Upper lobe of left lung (tissue), 6 donors: Measurements from ENCODE around the gene MSANTD3. TPM values are rescaled to one million over a fixed set of nuclear protein-coding genes. Genes with fewer than 3 reads are reported as not detected.

Experiments used
- ATAC-seq, 2 donors: fragments of 200-7000 bp; cut with Tn5 transposase; one replicate each; pipeline ENCODE4 v1.9.1; 2022; ENCODE audit warnings: mild to moderate bottlenecking in 2 of 2, moderate library complexity in 2 of 2; ENCODE audit not compliant: low FRiP score in 2 of 2
- DNase-seq, 2 donors: peaks; one replicate each; pipeline ENCODE4 v3.0.0-alpha.2; 2019 to 2020
- H3K27ac ChIP-seq, 4 donors: fragments of 200-600 bp; sonication (generic); one replicate each; pipeline ENCODE4 v1.5.1; 2016 to 2019
- H3K27me3 ChIP-seq, 4 donors: fragments of 200-600 bp; sonication (generic); one replicate each; pipeline ENCODE4 v1.5.1; 2017 to 2019
- H3K36me3 ChIP-seq, 4 donors: fragments of 200-600 bp; sonication (generic); one replicate each; pipeline ENCODE4 v1.5.1; 2016 to 2019
- H3K4me1 ChIP-seq, 4 donors: fragments of 200-600 bp; sonication (generic); one replicate each; pipeline ENCODE4 v1.5.1; 2018 to 2019
- H3K4me3 ChIP-seq, 4 donors: fragments of 200-600 bp; sonication (generic); one replicate each; pipeline ENCODE4 v1.5.1; 2017 to 2019; ENCODE audit warnings: mild to moderate bottlenecking in 2 of 4, moderate library complexity in 1 of 4
- H3K9me3 ChIP-seq, 4 donors: fragments of 200-600 bp; sonication (generic); one replicate each; pipeline ENCODE4 v1.5.1; 2018 to 2019
- CTCF ChIP-seq, 6 experiments: fragments of 450-650 bp in 4 of 6; fragments of 200-600 bp in 2 of 6; sonication (generic) in 2 of 6; IDR thresholded peaks; one replicate each; pipeline ENCODE4 v1.5.1; 2016 to 2019; ENCODE audit warnings: antibody characterized with exemption in 6 of 6
- EP300 ChIP-seq, 4 donors: sonication (generic); formaldehyde crosslinking; IDR thresholded peaks; one replicate each; pipeline ENCODE4 v1.5.1; 2017; ENCODE audit warnings: antibody characterized with exemption in 4 of 4, control low read depth in 2 of 4
- POLR2A ChIP-seq, 4 donors: fragments of 450-650 bp; IDR thresholded peaks; one replicate each; pipeline ENCODE4 v1.5.1; 2016 to 2017; ENCODE audit warnings: antibody characterized with exemption in 4 of 4, mild to moderate bottlenecking in 2 of 4
- POLR2AphosphoS5 ChIP-seq, 2 donors: sonication (generic); formaldehyde crosslinking; IDR thresholded peaks; one replicate each; pipeline ENCODE4 v1.5.1; 2017; ENCODE audit warnings: antibody characterized with exemption in 2 of 2
- WGBS, 2 donors: methylation state at CpG; one replicate each; pipeline ENCODE4 v1.1.5; 2017 to 2018; 5-methylcytosine and 5-hydroxymethylcytosine counted together
- total RNA-seq, 6 donors: library from RNA; depleted of rRNA in 4 of 6; stranded (reverse); fragments of >200 nt in 4 of 6; gene quantifications; one replicate each; pipeline versions ENCODE4 v1.1.0 to v1.2.1, GENCODE V29; 2016 to 2021
- donor health status: DM: no; HTN: no; CAD: no; lungs with moderate emphysema.
- donor health status: DM: no; HTN: yes; CAD: no; lungs with severe emphysema.

The MSANTD3 gene
- total RNA-seq, 6 donors from 2014 or later, result 13.6 to 28.3 (median 23.0) TPM

DNA sequence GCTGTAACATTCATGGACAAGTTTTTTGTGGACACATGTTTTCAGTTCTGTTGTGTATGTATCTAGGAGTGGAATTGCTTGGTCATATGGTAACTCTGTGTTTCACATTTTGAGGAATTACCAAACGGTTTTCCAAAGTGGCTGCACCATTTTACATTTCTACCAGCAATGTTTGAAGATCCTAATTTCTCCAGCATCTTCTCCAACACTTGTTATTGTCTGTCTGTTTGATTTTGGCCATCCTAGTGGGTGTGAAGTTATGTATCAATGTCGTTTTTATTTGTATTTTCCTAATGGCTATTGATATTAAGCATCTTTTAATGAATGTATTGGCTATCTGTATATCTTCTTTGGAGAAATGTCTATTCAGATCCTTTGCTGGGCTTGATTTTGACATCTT, 52.9 kb downstream of the MSANTD3 start:
- H3K9me3 ChIP-seq, result no peaks in the 10 kb centered on the region
- 86 to 90% methylated on average over 2 of the region's 2 CpGs for WGBS, 2 donors
- no peaks in the 10 kb centered on the region for H3K36me3 ChIP-seq
- no peaks in the 10 kb centered on the region for H3K4me1 ChIP-seq
- H3K4me3 ChIP-seq, result no peak overlapping the region
- DNase-seq (no peak), ATAC-seq (no peak)
- no peaks in the 10 kb centered on the region for H3K27me3 ChIP-seq
- no peak overlapping the region for H3K27ac ChIP-seq
- TF ChIP-seq POLR2A (IDR thresholded peaks at IDR 0.05), result no peak
- no peak for TF ChIP-seq EP300 (IDR thresholded peaks at IDR 0.05)

DNA sequence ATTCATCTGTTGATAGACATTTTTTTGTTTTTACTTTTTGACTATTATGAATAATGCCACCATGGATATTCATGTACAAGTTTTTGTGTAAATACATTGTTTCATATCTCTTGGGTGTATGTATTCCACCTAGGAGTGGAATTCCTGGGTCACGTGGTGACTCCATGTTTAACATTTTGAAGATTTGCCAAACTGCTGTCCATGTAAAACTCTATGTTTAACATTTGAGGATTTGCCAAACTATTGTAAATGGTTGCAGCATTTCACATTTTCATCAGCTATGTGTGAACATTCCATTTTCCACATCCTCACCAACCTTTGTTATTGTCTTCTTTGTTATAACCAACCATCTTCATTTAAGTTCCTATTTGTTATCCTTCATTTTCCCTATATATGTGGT, 58.3 kb downstream of the MSANTD3 start:
- no peak overlapping the region for H3K4me3 ChIP-seq
- no peaks in the 10 kb centered on the region for H3K9me3 ChIP-seq
- 63 to 76% methylated on average over 1 of the region's 1 CpG for WGBS, 2 donors
- no peaks in the 10 kb centered on the region for H3K27me3 ChIP-seq
- ATAC-seq (no peak), DNase-seq (no peak)
- H3K4me1 ChIP-seq, result no peaks in the 10 kb centered on the region
- H3K36me3 ChIP-seq, result no peaks in the 10 kb centered on the region
- no peak overlapping the region for H3K27ac ChIP-seq
- TF ChIP-seq POLR2A (IDR thresholded peaks at IDR 0.05) (no peak), POLR2AphosphoS5 (IDR thresholded peaks at IDR 0.05) (no peak), EP300 (IDR thresholded peaks at IDR 0.05) (no peak)

DNA sequence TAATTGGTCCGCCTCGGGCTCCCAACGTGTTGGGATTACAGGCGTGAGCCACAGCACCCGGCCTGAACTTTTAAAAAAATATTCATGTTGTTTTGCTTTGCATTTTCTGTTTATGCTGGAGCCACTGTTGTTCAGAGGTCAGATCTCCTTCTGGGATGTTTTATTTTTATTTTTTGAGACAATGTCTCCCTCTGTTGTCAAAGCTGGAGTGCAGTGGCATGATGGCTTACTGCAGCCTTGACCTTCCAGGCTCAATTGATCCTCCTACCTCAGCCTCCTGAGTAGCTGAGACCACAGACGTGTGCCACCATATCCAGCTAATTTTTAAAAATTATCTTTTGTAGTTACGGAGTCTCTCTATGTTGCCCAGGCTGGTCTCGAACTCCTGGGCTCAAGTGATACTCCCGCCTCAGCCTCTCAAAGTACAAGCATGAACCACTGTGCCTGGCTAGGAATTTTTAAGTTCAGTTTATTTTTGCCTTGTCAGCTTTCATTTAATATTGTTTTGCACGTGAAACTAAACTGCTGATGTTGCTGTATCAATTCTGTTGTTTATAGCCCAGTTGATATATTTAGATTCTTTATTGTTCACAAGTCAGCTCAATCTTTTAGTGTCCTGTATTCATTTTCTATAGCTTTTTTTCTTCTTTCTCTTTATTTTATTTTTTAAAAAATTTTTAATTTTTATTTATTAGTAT, 59.7 kb downstream of the MSANTD3 start:
- TF ChIP-seq POLR2AphosphoS5 (IDR thresholded peaks at IDR 0.05) (no peak), POLR2A (IDR thresholded peaks at IDR 0.05) (no peak), EP300 (IDR thresholded peaks at IDR 0.05) (no peak), CTCF (IDR thresholded peaks at IDR 0.05) (no peak)
- Histone ChIP-seq H3K27me3 (no peaks in the 10 kb centered on the region), H3K4me1 (no peaks in the 10 kb centered on the region), H3K4me3 (no peak overlapping the region), H3K27ac (no peak overlapping the region), H3K9me3 (no peaks in the 10 kb centered on the region), H3K36me3 (no peaks in the 10 kb centered on the region)
- WGBS, 2 donors, result 89 to 93% methylated on average over 10 of the region's 10 CpGs
- DNase-seq (no peak), ATAC-seq (no peak)

GRCh38 chr9:100488177-100488576, 61.2 kb downstream of the MSANTD3 start:
- TF ChIP-seq EP300 (IDR thresholded peaks at IDR 0.05) (no peak), POLR2A (IDR thresholded peaks at IDR 0.05) (no peak), CTCF (IDR thresholded peaks at IDR 0.05) (no peak), POLR2AphosphoS5 (IDR thresholded peaks at IDR 0.05) (no peak)
- H3K36me3 ChIP-seq, result no peaks in the 10 kb centered on the region
- ATAC-seq (no peak), DNase-seq (no peak)
- H3K27ac ChIP-seq, result no peak overlapping the region
- H3K4me1 ChIP-seq, result no peaks in the 10 kb centered on the region
- WGBS, 2 donors, result 86 to 87% methylated on average over 1 of the region's 1 CpG
- no peaks in the 10 kb centered on the region for H3K9me3 ChIP-seq
- no peaks in the 10 kb centered on the region for H3K27me3 ChIP-seq
- H3K4me3 ChIP-seq, result no peak overlapping the region

- H3K27me3 ChIP-seq, result no peaks in the 10 kb centered on the region
- H3K9me3 ChIP-seq, result no peaks in the 10 kb centered on the region
- no peaks in the 10 kb centered on the region for H3K4me1 ChIP-seq
- WGBS, 2 donors, result 81 to 90% methylated on average over 4 of the region's 4 CpGs
- TF ChIP-seq POLR2AphosphoS5 (IDR thresholded peaks at IDR 0.05), result no peak
- no peak for TF ChIP-seq CTCF (IDR thresholded peaks at IDR 0.05)
- TF ChIP-seq EP300 (IDR thresholded peaks at IDR 0.05), result no peak
- TF ChIP-seq POLR2A (IDR thresholded peaks at IDR 0.05), result no peak
- no peak for DNase-seq
- ATAC-seq, result no peak
- no peak overlapping the region for H3K4me3 ChIP-seq
- H3K36me3 ChIP-seq, result no peaks in the 10 kb centered on the region
- H3K27ac ChIP-seq, result no peak overlapping the region
These were observed 62.9 kb downstream of the MSANTD3 start for GRCh38 chr9:100489836-100490235.

- no peak for ATAC-seq
- no peaks in the 10 kb centered on the region for H3K27me3 ChIP-seq
- no peak for TF ChIP-seq POLR2A (IDR thresholded peaks at IDR 0.05)
- TF ChIP-seq EP300 (IDR thresholded peaks at IDR 0.05), result no peak
- no peak for TF ChIP-seq CTCF (IDR thresholded peaks at IDR 0.05)
- TF ChIP-seq POLR2AphosphoS5 (IDR thresholded peaks at IDR 0.05), result no peak
- DNase-seq, result no peak
- 74 to 80% methylated on average over 2 of the region's 2 CpGs for WGBS, 2 donors
- no peak overlapping the region for H3K4me3 ChIP-seq
- no peak overlapping the region for H3K27ac ChIP-seq
- no peaks in the 10 kb centered on the region for H3K4me1 ChIP-seq
- H3K36me3 ChIP-seq, result no peaks in the 10 kb centered on the region
- no peaks in the 10 kb centered on the region for H3K9me3 ChIP-seq
These were observed 66.0 kb downstream of the MSANTD3 start for GRCh38 chr9:100492952-100493351.
